Stimulated activated CD8-positive, alpha-beta memory T cell treated with anti-CD3 and anti-CD28 coated beads, Interleukin-7, amount 100 ng/mL, for 24 hours (primary cell): Measurements from ENCODE around the gene OLFM3.

Experiments
- DNase-seq: peaks from one replicate; pipeline ENCODE4 v3.0.0-alpha.2; 2020; ENCODE audit warnings: low read depth

Gene OLFM3

GRCh38 chr1:101849356-101849755 is 147.4 kb downstream of the OLFM3 start:
- DNase-seq = no peak

- DNase-seq = no peak
Observed at GRCh38 chr1:101847626-101848025, 149.1 kb downstream of the OLFM3 start.

GRCh38 chr1:101846820-101847219 is 149.9 kb downstream of the OLFM3 start:
- no peak for DNase-seq

GRCh38 chr1:101843160-101843559 is 153.6 kb downstream of the OLFM3 start:
- DNase-seq = no peak

- DNase-seq = no peak
Observed at GRCh38 chr1:101841824-101842223, 154.9 kb downstream of the OLFM3 start.

GRCh38 chr1:101835988-101836387 is 160.7 kb downstream of the OLFM3 start:
- DNase-seq = no peak

GRCh38 chr1:101833312-101833711 is 163.4 kb downstream of the OLFM3 start:
- no peak for DNase-seq

GRCh38 chr1:101826416-101826815 is 170.3 kb downstream of the OLFM3 start:
- no peak for DNase-seq

- no peak for DNase-seq
Observed at GRCh38 chr1:101820071-101820470, 176.7 kb downstream of the OLFM3 start.

- no peak for DNase-seq
Observed at GRCh38 chr1:101816262-101816661, 180.5 kb downstream of the OLFM3 start.

- no peak for DNase-seq
Observed at GRCh38 chr1:101798417-101798816, 198.3 kb downstream of the OLFM3 start.

- no peak for DNase-seq
Observed at GRCh38 chr1:101797722-101798121, 199.0 kb downstream of the OLFM3 start.

GRCh38 chr1:101781201-101781831 is 215.4 kb downstream of the OLFM3 start:
- no peak for DNase-seq

GRCh38 chr1:101769520-101769919 is 227.2 kb downstream of the OLFM3 start:
- no peak for DNase-seq

GRCh38 chr1:101757985-101758384 is 238.7 kb downstream of the OLFM3 start:
- DNase-seq = no peak

GRCh38 chr1:101756411-101756810 is 240.3 kb downstream of the OLFM3 start:
- no peak for DNase-seq
